HG03095 (cell line): Measurements from ENCODE around the gene POLE.

Experiments used
- ATAC-seq: cut with Tn5 transposase; IDR thresholded peaks from one replicate; pipeline ENCODE4 v1.9.1; 2021; ENCODE audit warnings: moderate library complexity; ENCODE audit not compliant: unreplicated experiment

Gene POLE

GRCh38 chr12:132657004-132657727 is 30.0 kb downstream of the POLE start:
- no peak for ATAC-seq

GRCh38 chr12:132653567-132654290 is 33.4 kb downstream of the POLE start:
- no peak for ATAC-seq

- no peak for ATAC-seq
Measured at GRCh38 chr12:132651444-132652100, 35.6 kb downstream of the POLE start.

- no peak for ATAC-seq
Measured at GRCh38 chr12:132649226-132649945, 37.8 kb downstream of the POLE start.

- no peak for ATAC-seq
Measured at GRCh38 chr12:132648616-132649225, 38.4 kb downstream of the POLE start.

GRCh38 chr12:132647858-132648257 is 39.3 kb downstream of the POLE start:
- no peak for ATAC-seq

GRCh38 chr12:132646850-132647249 is 40.3 kb downstream of the POLE start:
- ATAC-seq: no peak

- ATAC-seq: no peak
Measured at GRCh38 chr12:132642846-132643835, 44.0 kb downstream of the POLE start.

- ATAC-seq: no peak
Measured at GRCh38 chr12:132641811-132642650, 45.1 kb downstream of the POLE start.

- ATAC-seq: no peak
Measured at GRCh38 chr12:132640936-132641335, 46.2 kb downstream of the POLE start.

GRCh38 chr12:132639956-132640520 is 47.1 kb downstream of the POLE start:
- ATAC-seq: no peak

GRCh38 chr12:132638541-132639408 is 48.4 kb downstream of the POLE start:
- ATAC-seq: no peak

GRCh38 chr12:132637811-132638210 is 49.3 kb downstream of the POLE start:
- ATAC-seq: no peak

GRCh38 chr12:132635076-132635955 is 51.8 kb downstream of the POLE start:
- ATAC-seq: no peak

- ATAC-seq: no peak
Measured at GRCh38 chr12:132634411-132634990, 52.6 kb downstream of the POLE start.

- ATAC-seq: no peak
Measured at GRCh38 chr12:132633901-132634300, 53.2 kb downstream of the POLE start.
